SKM-1 treated with dmso at 0.1 percent for 144 hours (cell line): ENCODE data around the gene DISP2.

Experiments
- DNase-seq: peaks from one replicate; lab custom pipeline; 2025; ENCODE audit not compliant: unreplicated experiment; lab: John Stamatoyannopoulos, UW

DISP2 gene

GRCh38 chr15:40361640-40362039 is 3.6 kb downstream of the DISP2 start:
- no peak for DNase-seq

- no peak for DNase-seq
Observed at GRCh38 chr15:40363611-40364010, 5.6 kb downstream of the DISP2 start.

DNA sequence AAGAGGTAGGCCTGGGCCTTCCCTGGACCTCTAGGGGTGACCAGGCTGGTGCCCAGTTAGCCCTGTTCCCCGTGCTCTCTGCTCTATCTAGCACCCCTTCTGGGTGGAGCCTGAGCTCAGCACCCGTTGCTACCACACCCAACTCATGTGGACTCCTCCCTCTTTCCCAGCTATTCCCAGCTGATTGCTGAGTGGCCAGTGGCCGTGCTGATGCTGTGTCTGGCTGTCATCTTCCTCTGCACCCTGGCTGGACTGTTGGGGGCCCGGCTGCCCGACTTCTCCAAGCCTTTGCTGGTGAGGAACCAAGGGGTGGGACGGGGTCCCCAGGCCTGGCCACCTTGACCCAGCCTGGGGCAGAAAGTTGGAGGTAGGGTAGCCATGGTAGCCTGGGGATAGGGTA is 6.2 kb downstream of the DISP2 start:
- no peak for DNase-seq

- DNase-seq, result no peak
Observed at GRCh38 chr15:40365016-40365415, 7.0 kb downstream of the DISP2 start.

DNA sequence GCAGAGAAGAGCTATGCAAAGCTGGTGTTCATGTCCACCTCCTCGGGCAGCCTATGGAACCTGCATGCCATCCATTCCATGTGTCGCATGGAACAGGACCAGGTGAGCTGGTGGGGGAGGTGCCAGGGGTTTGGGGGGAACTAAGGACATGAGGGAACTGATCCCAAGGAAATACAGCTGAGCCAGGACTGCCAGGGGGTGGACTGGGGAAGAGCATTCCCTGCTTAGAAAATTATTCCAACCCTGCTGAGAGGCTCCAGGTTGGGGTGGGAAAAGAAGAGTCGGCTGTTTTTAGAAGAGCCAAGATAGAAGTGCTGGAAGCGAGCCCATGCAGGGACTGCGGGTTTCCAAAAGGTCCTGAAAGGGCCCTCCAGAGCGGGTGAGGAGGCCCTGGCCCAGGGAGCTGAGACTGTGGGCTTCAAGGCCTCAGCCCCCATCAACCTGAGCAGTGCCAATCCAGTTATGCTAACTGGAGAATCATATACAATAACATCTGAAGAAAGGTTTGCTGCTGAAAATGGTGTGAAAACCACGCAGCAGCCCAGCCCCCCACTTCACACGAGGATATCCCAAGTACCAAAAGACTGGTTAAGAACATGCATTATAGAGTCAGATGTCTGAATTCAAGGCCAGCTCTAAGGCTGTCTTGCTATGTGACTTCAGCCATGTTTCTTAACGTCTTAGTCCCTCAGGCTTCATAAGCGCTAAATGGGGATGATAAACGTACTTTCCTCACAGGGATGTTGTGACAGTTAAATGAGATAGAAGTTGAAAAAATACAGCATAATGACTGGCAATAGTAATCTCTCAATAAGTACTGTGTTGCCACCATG is 7.8 kb downstream of the DISP2 start:
- no peak for DNase-seq

- no peak for DNase-seq
Observed at GRCh38 chr15:40366457-40367370, 8.7 kb downstream of the DISP2 start.

DNA sequence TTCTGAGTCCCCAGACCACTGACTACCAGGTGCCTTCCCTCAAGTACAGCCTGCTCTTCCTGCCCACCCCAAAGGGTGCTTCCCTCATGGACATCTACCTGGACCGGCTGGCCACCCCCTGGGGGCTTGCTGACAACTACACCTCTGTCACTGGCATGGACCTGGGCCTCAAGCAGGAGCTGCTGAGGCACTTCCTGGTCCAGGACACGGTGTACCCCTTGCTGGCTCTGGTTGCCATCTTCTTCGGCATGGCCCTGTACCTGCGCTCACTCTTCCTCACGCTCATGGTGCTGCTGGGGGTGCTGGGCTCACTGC is 9.3 kb downstream of the DISP2 start:
- DNase-seq, result no peak

DNA sequence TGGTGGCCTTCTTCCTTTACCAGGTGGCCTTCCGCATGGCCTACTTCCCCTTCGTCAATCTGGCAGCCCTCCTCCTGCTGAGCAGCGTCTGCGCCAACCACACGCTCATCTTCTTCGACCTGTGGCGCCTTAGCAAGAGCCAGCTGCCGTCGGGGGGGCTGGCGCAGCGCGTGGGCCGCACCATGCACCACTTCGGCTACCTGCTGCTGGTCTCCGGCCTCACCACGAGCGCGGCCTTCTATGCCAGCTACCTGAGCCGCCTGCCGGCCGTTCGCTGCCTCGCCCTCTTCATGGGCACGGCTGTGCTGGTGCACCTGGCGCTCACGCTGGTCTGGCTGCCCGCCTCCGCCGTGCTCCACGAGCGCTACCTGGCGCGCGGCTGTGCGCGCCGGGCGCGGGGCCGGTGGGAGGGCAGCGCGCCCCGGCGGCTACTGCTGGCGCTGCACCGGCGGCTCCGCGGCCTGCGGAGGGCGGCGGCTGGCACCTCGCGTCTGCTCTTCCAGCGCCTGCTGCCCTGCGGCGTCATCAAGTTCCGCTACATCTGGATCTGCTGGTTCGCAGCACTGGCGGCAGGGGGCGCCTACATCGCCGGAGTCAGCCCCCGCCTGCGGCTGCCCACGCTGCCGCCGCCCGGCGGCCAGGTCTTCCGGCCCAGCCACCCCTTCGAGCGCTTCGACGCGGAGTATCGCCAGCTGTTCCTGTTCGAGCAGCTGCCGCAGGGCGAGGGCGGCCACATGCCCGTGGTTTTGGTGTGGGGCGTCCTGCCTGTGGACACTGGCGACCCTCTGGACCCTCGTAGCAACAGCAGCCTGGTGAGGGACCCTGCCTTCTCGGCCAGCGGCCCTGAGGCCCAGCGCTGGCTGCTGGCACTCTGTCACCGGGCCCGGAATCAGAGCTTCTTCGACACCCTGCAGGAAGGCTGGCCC is 9.9 kb downstream of the DISP2 start:
- peak; percentile 93 for DNase-seq

- no peak for DNase-seq
Observed at GRCh38 chr15:40368719-40369473, 10.9 kb downstream of the DISP2 start.

DNA sequence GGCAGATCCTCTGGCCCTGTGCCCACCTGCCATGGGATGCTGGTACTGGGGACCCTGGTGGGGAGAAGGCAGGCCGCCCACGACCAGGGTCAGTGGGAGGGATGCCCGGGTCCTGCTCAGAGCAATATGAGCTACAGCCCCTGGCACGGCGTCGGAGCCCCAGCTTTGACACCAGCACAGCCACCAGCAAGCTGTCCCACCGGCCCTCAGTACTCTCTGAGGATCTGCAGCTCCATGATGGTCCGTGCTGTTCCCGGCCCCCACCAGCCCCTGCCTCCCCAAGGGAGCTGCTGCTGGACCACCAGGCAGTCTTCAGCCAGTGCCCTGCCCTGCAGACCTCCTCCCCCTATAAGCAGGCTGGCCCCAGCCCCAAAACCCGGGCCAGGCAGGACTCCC is 11.5 kb downstream of the DISP2 start:
- DNase-seq, result no peak

GRCh38 chr15:40369971-40370370 is 12.0 kb downstream of the DISP2 start:
- no peak for DNase-seq

DNA sequence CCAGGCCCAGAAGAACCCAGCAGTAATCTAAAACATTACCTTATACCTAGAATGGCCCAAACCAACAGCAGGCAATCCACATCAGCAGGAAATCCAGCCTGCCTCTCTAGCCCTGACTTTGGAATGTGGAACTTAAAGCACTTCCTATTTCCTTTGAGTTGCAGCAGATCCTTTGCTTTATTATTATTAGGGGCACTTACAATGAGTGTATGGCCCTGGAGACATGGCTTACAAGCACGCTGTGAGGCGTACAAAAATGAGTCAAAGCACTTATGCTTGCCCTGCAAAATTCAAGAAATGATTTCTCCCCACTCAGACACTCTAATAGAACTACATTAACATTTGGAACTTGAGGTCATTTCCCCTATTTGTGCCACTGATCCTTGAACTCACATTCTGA is 15.0 kb downstream of the DISP2 start:
- DNase-seq, result no peak

- no peak for DNase-seq
Observed at GRCh38 chr15:40377606-40378005, 19.6 kb downstream of the DISP2 start.

- DNase-seq, result no peak
Observed at GRCh38 chr15:40379374-40379773, 21.4 kb downstream of the DISP2 start.

- no peak for DNase-seq
Observed at GRCh38 chr15:40379853-40380252, 21.8 kb downstream of the DISP2 start.

GRCh38 chr15:40380636-40381035 is 22.6 kb downstream of the DISP2 start:
- no peak for DNase-seq

DNA sequence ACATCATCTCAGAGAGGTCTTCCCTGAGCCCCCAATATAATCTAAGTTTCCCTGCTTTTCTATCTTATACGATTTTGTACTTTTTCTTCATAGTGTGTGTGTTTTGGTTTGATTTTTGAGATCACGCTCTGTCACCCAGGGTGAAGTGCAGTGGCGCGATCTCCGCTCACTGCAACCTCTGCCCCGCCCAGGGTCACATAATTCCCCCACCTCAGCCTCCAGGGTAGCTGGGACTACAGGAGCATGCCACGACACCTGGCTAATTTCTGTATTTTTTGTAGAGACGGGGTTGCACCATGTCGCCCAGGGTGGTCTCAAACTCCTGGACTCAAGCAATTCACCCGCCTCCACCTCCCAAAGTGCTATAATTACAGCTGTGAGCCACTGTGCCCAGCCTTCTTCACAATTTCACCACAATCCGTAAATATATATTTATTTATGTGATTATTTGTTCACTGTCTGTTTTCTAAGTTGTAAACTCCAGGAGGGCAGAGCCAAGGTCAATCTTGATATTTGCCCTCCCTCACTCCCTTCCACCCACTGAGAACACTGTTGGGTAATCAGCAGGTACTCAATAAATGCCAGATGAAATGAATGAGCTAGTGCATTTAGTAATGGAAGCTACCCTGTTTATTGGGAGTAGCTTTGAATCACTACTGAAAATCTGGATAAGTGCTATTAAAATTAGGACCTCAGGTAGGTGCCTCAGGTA is 24.0 kb downstream of the DISP2 start:
- no peak for DNase-seq

DNA sequence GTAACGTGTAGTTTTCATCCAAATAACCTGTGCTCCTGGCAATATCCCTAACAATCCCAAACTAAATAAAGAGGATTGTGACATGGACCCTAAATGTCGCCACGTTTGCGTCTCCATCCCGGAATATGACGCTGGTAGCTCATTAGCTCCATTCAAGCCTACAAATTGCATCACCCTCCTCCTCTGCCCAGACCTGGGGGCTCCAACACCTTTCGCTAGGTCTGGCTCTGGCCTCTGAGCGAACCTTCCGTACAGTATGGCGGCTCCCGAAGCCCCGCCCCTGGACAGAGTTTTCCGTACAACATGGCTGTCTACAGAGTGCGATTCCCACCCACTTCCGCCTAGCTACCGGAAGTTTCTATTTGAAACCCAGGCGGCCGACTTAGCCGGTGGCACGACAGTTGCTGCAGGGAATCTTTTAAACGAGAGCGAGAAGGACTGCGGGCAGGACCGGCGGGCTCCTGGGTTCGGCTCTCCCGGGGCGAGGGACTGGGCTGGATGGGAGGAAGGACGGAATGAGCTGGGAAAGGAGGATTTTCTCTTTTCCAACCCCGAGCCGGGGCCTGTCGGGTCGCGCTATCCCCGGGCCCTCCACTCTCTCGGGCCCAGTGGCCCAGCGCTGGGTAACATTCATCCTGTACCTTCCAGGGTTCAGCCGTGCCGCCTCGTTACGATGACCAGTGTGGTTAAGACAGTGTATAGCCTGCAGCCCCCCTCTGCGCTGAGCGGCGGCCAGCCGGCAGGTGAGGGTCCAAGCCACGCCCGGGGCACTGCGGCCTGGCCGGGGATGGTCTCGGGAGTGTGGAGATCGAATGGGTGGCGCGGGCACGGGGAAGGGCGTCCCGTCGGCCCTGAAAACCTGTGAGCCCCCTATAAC is 24.8 kb downstream of the DISP2 start, which contains the start of gene KNSTRN:
TSS of gene KNSTRN (plus strand) at position 142 of the 877 bp plus-strand sequence. CDS start at position 257, 115 bp downstream.
- peak; percentile 93 for DNase-seq

DNA sequence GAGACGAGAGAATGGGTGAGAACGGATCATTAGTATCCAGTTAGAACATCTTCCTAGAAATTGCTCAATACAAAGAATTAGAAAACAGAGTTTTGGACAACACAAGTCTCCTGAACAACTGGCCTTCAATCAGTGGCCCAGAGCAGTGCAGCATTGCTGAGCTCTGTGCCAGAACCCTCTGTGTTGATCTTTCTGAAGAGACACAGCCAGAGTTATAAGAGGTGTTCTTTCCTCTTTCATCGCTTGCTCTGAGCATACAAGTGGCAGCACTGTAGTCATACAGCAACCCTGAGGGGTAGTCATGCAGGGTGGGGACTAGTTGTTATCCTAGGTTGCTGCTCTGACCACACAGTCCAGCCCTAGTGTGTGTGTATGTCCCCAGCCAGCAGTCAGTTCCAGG is 28.5 kb downstream of the DISP2 start:
- no peak for DNase-seq
